ENCODE measurements around the gene SCN2B.
A peak's percentile ranks its signal among the peaks of the same experiment; 100 is the strongest.

Gene SCN2B

GRCh38 chr11:118152552-118153471 lies 23.6 kb downstream of the SCN2B start, which contains the start of gene SCN4B:
TSS of gene SCN4B (minus strand) at chr11:118152823. CDS start at chr11:118152673, 150 bp downstream.
- DNase-seq = peak; percentile 47 to 77 (median 60)

- DNase-seq = no peak
These were observed 24.4 kb downstream of the SCN2B start for GRCh38 chr11:118152020-118152551.

GRCh38 chr11:118151431-118151830 lies 25.0 kb downstream of the SCN2B start:
- no peak for DNase-seq

- DNase-seq = no peak
These were observed 26.9 kb downstream of the SCN2B start for GRCh38 chr11:118149493-118149892.

- no peak for DNase-seq
These were observed 27.6 kb downstream of the SCN2B start for GRCh38 chr11:118148856-118149255.

GRCh38 chr11:118148240-118148639 lies 28.2 kb downstream of the SCN2B start:
- no peak for DNase-seq

- DNase-seq = peak; percentile 13 to 54 (median 48)
These were observed 28.9 kb downstream of the SCN2B start for GRCh38 chr11:118147502-118147901.

- DNase-seq = no peak
These were observed 29.9 kb downstream of the SCN2B start for GRCh38 chr11:118146554-118146953.

- DNase-seq = peak; percentile 79 to 89 (median 84)
These were observed 30.9 kb downstream of the SCN2B start for GRCh38 chr11:118145285-118146227.

- DNase-seq = no peak
These were observed 31.9 kb downstream of the SCN2B start for GRCh38 chr11:118144301-118145268.

GRCh38 chr11:118143661-118144185 lies 32.7 kb downstream of the SCN2B start:
- DNase-seq = no peak

GRCh38 chr11:118142809-118143208 lies 33.6 kb downstream of the SCN2B start:
- peak; percentile 73 to 88 (median 86) for DNase-seq

GRCh38 chr11:118142081-118142480 lies 34.4 kb downstream of the SCN2B start:
- DNase-seq = peak in 3 of 4 experiments; percentile 28 to 37 (median 35)

- no peak for DNase-seq
These were observed 36.9 kb downstream of the SCN2B start for GRCh38 chr11:118139578-118139977.

GRCh38 chr11:118138839-118139420 lies 37.5 kb downstream of the SCN2B start:
- no peak for DNase-seq

- DNase-seq = no peak
These were observed 39.6 kb downstream of the SCN2B start for GRCh38 chr11:118136801-118137200.

- no peak for DNase-seq
These were observed 40.1 kb downstream of the SCN2B start for GRCh38 chr11:118136341-118136740.

- no peak for DNase-seq
These were observed 40.7 kb downstream of the SCN2B start for GRCh38 chr11:118135796-118136165.

- no peak for DNase-seq
These were observed 41.2 kb downstream of the SCN2B start for GRCh38 chr11:118135051-118135795.

GRCh38 chr11:118133816-118134215 lies 42.6 kb downstream of the SCN2B start:
- DNase-seq = no peak
